Astrocyte (in vitro differentiated cells and primary cell): ENCODE results near the gene ROR2. TPM values are rescaled to one million over a fixed set of nuclear protein-coding genes. Genes with fewer than 3 reads are reported as not detected.

Source experiments
- DNase-seq: peaks from one replicate; pipeline ENCODE4 v3.0.0-alpha.2; 2010; ENCODE audit warnings: low read depth
- FAIRE-seq: peaks from 2 replicates; lab custom pipeline; 2011; peaks lifted over from hg19 to GRCh38; lab: Jason Lieb, UNC
- H2AFZ ChIP-seq: 2 replicates; pipeline ENCODE4 v1.6.0; 2012; ENCODE audit warnings: low read depth, low read length, inconsistent platforms
- H3K27ac ChIP-seq: 2 replicates; pipeline ENCODE4 v1.5.1; 2011; ENCODE audit warnings: low read depth, low read length, inconsistent platforms
- H3K27me3 ChIP-seq: 2 replicates; pipeline ENCODE4 v1.6.0; 2011; ENCODE audit warnings: low read length, inconsistent platforms; ENCODE audit not compliant: insufficient read depth
- H3K36me3 ChIP-seq: 2 replicates; pipeline ENCODE4 v1.5.1; 2011; ENCODE audit warnings: low read length, inconsistent platforms; ENCODE audit not compliant: insufficient read depth
- H3K4me1 ChIP-seq: 2 replicates; pipeline ENCODE4 v1.5.1; 2011; ENCODE audit warnings: low read length, inconsistent platforms; ENCODE audit not compliant: insufficient read depth
- H3K4me2 ChIP-seq: 2 replicates; pipeline ENCODE4 v1.6.0; 2012; ENCODE audit warnings: low read length, inconsistent platforms
- H3K4me3 ChIP-seq: 2 replicates; pipeline ENCODE4 v1.5.1; 2011; ENCODE audit warnings: low read depth, mild to moderate bottlenecking, low read length, inconsistent platforms; ENCODE audit not compliant: insufficient read depth
- H3K79me2 ChIP-seq: 2 replicates; pipeline ENCODE4 v1.6.0; 2012; ENCODE audit warnings: mild to moderate bottlenecking, low read length, inconsistent platforms; ENCODE audit not compliant: insufficient read depth
- H3K9ac ChIP-seq: 2 replicates; pipeline ENCODE4 v1.6.0; 2012; ENCODE audit warnings: mild to moderate bottlenecking, low read length, inconsistent platforms
- H3K9me3 ChIP-seq: 2 replicates; pipeline ENCODE4 v1.5.1; 2012; ENCODE audit warnings: low read depth, mild to moderate bottlenecking, low read length, inconsistent platforms; ENCODE audit not compliant: insufficient read depth
- H4K20me1 ChIP-seq: 2 replicates; pipeline ENCODE4 v1.6.0; 2012; ENCODE audit warnings: low read length, inconsistent platforms; ENCODE audit not compliant: insufficient read depth
- H3K27ac Mint-ChIP-seq: one replicate; pipeline ENCODE4 v1.8.0; 2021; ENCODE audit warnings: mild to moderate bottlenecking, mixed read lengths; ENCODE audit not compliant: unreplicated experiment
- H3K27me3 Mint-ChIP-seq: one replicate; pipeline ENCODE4 v1.8.0; 2021; ENCODE audit warnings: low read depth, mixed read lengths; ENCODE audit not compliant: unreplicated experiment
- H3K36me3 Mint-ChIP-seq: one replicate; pipeline ENCODE4 v1.8.0; 2021; ENCODE audit warnings: low read depth, mixed read lengths; ENCODE audit not compliant: unreplicated experiment
- H3K4me1 Mint-ChIP-seq: one replicate; pipeline ENCODE4 v1.8.0; 2021; ENCODE audit warnings: low read depth, mixed read lengths; ENCODE audit not compliant: unreplicated experiment
- H3K4me3 Mint-ChIP-seq: one replicate; pipeline ENCODE4 v1.8.0; 2021; ENCODE audit warnings: mild to moderate bottlenecking, moderate library complexity, mixed read lengths; ENCODE audit not compliant: unreplicated experiment
- H3K9me3 Mint-ChIP-seq: one replicate; pipeline ENCODE4 v1.8.0; 2021; ENCODE audit warnings: mild to moderate bottlenecking, mixed read lengths; ENCODE audit not compliant: unreplicated experiment
- CTCF ChIP-seq: IDR thresholded peaks from 2 replicates; pipeline ENCODE4 v1.5.1; 2011; ENCODE audit warnings: low read depth, mild to moderate bottlenecking, inconsistent platforms, low read length, moderate library complexity; ENCODE audit not compliant: insufficient read depth
- EZH2 ChIP-seq: IDR thresholded peaks from 2 replicates; pipeline ENCODE4 v1.6.1; 2012; ENCODE audit warnings: mild to moderate bottlenecking, low read length, inconsistent platforms; ENCODE audit not compliant: insufficient read depth
- total RNA-seq: library from RNA; stranded (reverse); gene quantifications from 2 replicates; pipeline ENCODE4 v1.2.1, GENCODE V29; 2021

ROR2 gene
- total RNA-seq, 1 donor from 2014 or later: 4.9 TPM

GRCh38 chr9:91711755-91712601 lies 238.1 kb downstream of the ROR2 start:
- no peaks in the 10 kb centered on the region for H4K20me1 ChIP-seq
- H3K27ac ChIP-seq: no peak overlapping the region
- TF ChIP-seq CTCF (no peak), EZH2 (no peak)
- DNase-seq: peak; percentile 74
- H2AFZ ChIP-seq: no peak overlapping the region
- Mint-ChIP-seq H3K4me3 (no peak overlapping the region), H3K27me3 (no peaks in the 10 kb centered on the region), H3K9me3 (peaks cover 2% of the 10 kb centered on the region), H3K27ac (peak overlapping the region; percentile 84), H3K36me3 (no peaks in the 10 kb centered on the region), H3K4me1 (peaks cover 6% of the 10 kb centered on the region)
- H3K4me3 ChIP-seq: no peak overlapping the region
- no peaks in the 10 kb centered on the region for H3K36me3 ChIP-seq
- peak; percentile 23 for FAIRE-seq
- H3K4me1 ChIP-seq: no peaks in the 10 kb centered on the region
- no peaks in the 10 kb centered on the region for H3K79me2 ChIP-seq
- no peaks in the 10 kb centered on the region for H3K9me3 ChIP-seq
- no peaks in the 10 kb centered on the region for H3K27me3 ChIP-seq
- H3K4me2 ChIP-seq: peak overlapping the region; percentile 17
- no peak overlapping the region for H3K9ac ChIP-seq

- FAIRE-seq: no peak
- H3K4me1 Mint-ChIP-seq: peaks cover 6% of the 10 kb centered on the region
- Histone ChIP-seq H3K36me3 (no peaks in the 10 kb centered on the region), H3K27ac (no peak overlapping the region), H3K4me2 (no peak overlapping the region), H3K27me3 (no peaks in the 10 kb centered on the region), H3K9ac (no peak overlapping the region), H3K9me3 (peaks cover 14% of the 10 kb centered on the region), H3K4me3 (no peak overlapping the region), H2AFZ (no peak overlapping the region), H4K20me1 (no peaks in the 10 kb centered on the region), H3K79me2 (no peaks in the 10 kb centered on the region), H3K4me1 (no peaks in the 10 kb centered on the region)
- TF ChIP-seq EZH2 (no peak), CTCF (no peak)
- H3K4me3 Mint-ChIP-seq: no peak overlapping the region
- peaks cover 7% of the 10 kb centered on the region for H3K9me3 Mint-ChIP-seq
- DNase-seq: no peak
- H3K36me3 Mint-ChIP-seq: peaks cover 8% of the 10 kb centered on the region
- H3K27ac Mint-ChIP-seq: no peak overlapping the region
- no peaks in the 10 kb centered on the region for H3K27me3 Mint-ChIP-seq
Measured at GRCh38 chr9:91710158-91710557, 239.9 kb downstream of the ROR2 start.

GRCh38 chr9:91705386-91705785 lies 244.6 kb downstream of the ROR2 start:
- Histone ChIP-seq H3K79me2 (no peaks in the 10 kb centered on the region), H3K4me2 (no peak overlapping the region), H3K9me3 (peaks cover 14% of the 10 kb centered on the region), H3K36me3 (no peaks in the 10 kb centered on the region), H3K27me3 (no peaks in the 10 kb centered on the region), H3K9ac (no peak overlapping the region), H4K20me1 (no peaks in the 10 kb centered on the region), H3K4me3 (no peak overlapping the region), H3K4me1 (no peaks in the 10 kb centered on the region), H3K27ac (no peak overlapping the region), H2AFZ (no peak overlapping the region)
- peaks cover 21% of the 10 kb centered on the region for H3K9me3 Mint-ChIP-seq
- H3K27me3 Mint-ChIP-seq: no peaks in the 10 kb centered on the region
- H3K27ac Mint-ChIP-seq: no peak overlapping the region
- H3K4me1 Mint-ChIP-seq: no peaks in the 10 kb centered on the region
- FAIRE-seq (no peak), DNase-seq (no peak)
- TF ChIP-seq CTCF: no peak
- TF ChIP-seq EZH2: no peak
- no peak overlapping the region for H3K4me3 Mint-ChIP-seq
- H3K36me3 Mint-ChIP-seq: peaks cover 8% of the 10 kb centered on the region
